ENCODE measurements around the gene CRTC2.
"Not testable (repeated sequence)": the region's sequence is repeated elsewhere in the genome, so short reads cannot be mapped to it uniquely, and the experiment has no call there.

The CRTC2 gene

DNA sequence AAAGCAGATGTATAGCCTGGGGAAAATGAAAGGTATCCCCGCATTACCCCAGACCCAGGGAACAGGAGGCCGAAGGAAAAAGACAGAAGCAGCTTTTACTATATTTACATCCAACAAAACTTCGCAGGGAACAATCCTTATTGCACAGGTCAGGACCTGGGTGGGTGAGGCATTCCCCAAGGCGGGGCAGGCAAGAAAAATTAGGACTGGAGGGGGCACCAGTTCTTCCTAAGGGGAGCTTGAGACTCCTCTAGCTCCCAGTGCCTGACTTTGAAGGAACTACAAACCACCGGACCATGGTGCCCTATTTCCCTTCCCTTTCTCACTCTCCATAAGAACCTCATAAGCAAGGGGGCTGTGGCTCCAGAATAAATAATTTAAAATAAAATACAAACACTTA lies 29.0 kb downstream of the CRTC2 start:
- DNase-seq (ENCODE audit: low read depth, low spot score), result no peak

DNA sequence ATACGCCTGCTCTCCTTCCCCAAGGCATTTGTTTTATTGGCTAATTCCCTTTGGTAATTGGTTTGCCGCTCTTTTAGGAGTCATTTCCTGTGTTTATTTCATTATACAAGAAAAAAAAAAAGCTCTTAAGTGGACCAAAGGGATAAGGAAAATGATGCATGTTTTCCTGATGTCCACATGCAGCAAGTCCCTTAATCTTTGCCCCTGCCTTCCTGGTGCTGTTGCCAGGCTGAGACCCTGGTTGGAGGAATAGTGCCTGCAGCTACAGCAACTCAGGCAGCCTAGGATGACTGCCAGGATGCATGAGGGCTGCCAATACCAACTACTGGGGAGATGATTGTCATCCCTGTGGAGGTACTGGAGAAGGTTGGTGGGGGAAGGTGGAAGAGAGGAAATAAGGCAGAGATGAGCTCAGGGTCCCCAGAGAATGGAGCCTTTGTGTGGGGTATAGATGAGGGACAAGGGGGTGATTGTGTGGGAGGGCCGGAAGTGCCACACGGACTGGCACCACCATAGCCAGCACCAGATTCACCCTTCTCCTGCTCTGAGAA lies 29.5 kb downstream of the CRTC2 start:
- DNase-seq (ENCODE audit: low read depth, low spot score), result no peak

GRCh38 chr1:153928245-153928644 lies 30.2 kb downstream of the CRTC2 start:
- DNase-seq (ENCODE audit: low read depth, low spot score), result no peak

GRCh38 chr1:153926405-153926804 lies 32.0 kb downstream of the CRTC2 start:
- DNase-seq (ENCODE audit: low read depth, low spot score), result no peak

- peak; percentile 99 for DNase-seq (ENCODE audit: low read depth, low spot score)
These were observed 35.2 kb downstream of the CRTC2 start, which contains the start of gene GATAD2B for GRCh38 chr1:153922972-153923925. TSS of gene GATAD2B (minus strand) at chr1:153922972. CDS start at chr1:153828347, 94,625 bp downstream.

GRCh38 chr1:153922076-153922971 lies 36.1 kb downstream of the CRTC2 start:
- DNase-seq (ENCODE audit: low read depth, low spot score), result no peak

- DNase-seq (ENCODE audit: low read depth, low spot score), result no peak
These were observed 36.7 kb downstream of the CRTC2 start for GRCh38 chr1:153921803-153922075.

DNA sequence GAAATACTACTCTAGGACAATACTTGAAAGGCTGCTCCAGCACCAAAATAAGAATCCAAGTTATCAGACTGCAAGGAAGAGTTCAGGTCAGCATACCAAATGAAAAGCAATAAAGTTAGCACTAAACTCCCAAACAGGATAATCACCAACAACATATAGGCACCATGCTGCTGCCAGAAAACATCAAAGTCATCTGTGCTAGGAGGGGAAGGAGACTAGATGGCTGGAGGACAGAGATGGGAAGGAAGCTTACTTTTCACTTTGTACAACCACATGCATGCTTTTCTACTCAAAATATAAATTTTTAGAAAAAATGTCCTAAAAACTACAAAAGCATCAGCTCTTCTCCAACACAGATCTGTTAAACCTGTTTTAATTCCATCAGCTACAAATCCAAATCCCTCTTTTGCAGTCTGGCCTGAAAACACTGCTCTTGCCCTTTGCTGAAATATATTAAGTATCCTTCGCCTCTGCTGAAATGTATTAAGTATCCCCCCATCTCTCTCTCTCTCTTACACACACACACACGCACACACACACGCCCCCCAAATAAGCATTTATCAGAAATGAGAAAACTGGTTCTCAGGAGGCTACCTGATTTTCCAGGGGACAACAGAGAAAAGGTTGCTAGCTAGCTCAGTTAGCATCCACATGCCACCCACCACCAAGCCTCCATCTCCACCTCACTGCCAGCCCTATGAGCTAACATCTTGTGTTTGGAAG lies 37.2 kb downstream of the CRTC2 start:
- DNase-seq (ENCODE audit: low read depth, low spot score), result no peak

GRCh38 chr1:153919876-153920852 lies 38.2 kb downstream of the CRTC2 start:
- DNase-seq (ENCODE audit: low read depth, low spot score), result no peak

GRCh38 chr1:153916297-153916696 lies 42.1 kb downstream of the CRTC2 start:
- DNase-seq (ENCODE audit: low read depth, low spot score), result no peak

DNA sequence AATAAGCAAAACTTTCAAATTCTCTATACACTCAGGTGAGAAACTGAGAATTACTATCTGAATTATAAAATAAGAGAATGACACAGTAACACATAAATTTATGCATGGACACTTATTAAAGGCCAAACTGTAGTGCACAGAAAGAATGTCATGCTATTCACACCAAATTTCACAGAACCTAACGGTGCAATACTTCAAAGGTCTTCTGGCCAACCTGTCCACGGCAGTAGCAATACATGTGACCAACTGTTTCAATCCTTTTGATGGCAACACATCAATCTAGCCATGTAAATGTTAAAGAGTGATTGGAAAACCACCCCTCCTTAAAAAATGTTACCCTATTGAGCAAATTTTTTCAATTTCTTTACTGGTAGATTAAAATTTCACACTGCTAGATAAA lies 46.1 kb downstream of the CRTC2 start:
- DNase-seq (ENCODE audit: low read depth, low spot score), result no peak

DNA sequence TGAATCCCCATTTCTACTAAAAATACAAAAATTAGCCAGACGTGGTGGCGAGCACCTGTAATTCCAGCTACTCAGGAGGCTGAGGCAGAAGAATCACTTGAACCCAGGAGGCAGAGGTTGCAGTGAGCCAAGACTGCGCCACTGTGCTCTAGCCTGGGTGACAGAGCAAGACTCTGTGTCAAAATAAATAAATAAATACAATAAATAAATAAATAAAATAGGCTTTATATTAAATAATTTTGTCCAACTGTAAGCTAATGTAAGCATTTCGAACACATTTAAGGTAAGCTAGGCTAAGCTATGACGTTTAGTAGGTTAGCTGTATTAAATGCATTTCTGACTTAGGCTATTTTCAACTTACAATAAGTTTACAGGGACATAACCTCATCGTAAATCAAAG lies 47.9 kb downstream of the CRTC2 start:
- not testable (repeated sequence) for DNase-seq (ENCODE audit: low read depth, low spot score)

DNA sequence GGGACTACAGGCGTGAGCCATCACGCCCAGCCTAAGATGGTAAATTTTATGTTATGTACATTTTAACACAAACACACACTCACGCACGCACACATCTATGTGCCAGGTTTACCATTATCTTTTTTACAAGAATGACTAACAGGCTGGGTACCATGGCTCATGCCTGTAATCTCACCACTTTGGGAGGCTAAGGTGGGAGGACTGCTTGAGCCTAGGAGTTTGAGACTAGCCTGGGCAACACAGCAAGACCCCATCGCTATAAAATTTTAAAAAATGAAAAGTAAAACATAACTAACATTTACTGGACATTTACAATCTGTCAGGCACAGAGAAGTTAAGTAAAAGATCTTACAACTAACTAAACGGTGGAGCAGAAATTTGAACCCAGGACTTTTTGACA lies 50.3 kb downstream of the CRTC2 start:
- no peak for DNase-seq (ENCODE audit: low read depth, low spot score)

DNA sequence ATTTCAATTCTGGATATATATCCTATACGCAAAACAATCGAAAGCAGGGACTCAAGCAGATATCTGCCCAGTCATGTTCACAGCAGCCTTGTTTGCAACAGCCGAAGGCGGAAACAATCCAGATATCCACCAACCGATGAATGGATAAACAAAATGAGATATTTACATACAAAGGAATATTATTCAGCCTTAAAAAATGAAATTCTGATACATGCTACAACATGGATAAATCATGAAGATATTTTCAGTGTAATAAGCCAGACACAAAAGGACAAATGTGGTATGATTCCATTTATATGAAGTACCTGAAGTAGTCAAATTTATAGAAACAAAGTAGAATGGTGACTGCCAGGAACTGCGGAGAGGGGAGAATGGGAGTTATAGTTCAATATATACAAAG lies 51.3 kb downstream of the CRTC2 start:
- no peak for DNase-seq (ENCODE audit: low read depth, low spot score)

GRCh38 chr1:153906396-153906795 lies 52.0 kb downstream of the CRTC2 start:
- DNase-seq (ENCODE audit: low read depth, low spot score), result no peak

GRCh38 chr1:153905908-153906307 lies 52.5 kb downstream of the CRTC2 start:
- DNase-seq (ENCODE audit: low read depth, low spot score), result not testable (repeated sequence)

GRCh38 chr1:153903841-153904455 lies 54.5 kb downstream of the CRTC2 start:
- DNase-seq (ENCODE audit: low read depth, low spot score), result no peak

- DNase-seq (ENCODE audit: low read depth, low spot score), result no peak
These were observed 58.9 kb downstream of the CRTC2 start for GRCh38 chr1:153899509-153899908.
